ENCODE measurements around the gene RAET1L. TPM values are rescaled to one million over a fixed set of nuclear protein-coding genes. Genes with fewer than 3 reads are reported as not detected.

Gene RAET1L
- total and polyA plus RNA-seq, 10 of the 15 experiments (the other 5 are each of a cell fraction or from before 2014, with no cell fraction given): not detected

DNA sequence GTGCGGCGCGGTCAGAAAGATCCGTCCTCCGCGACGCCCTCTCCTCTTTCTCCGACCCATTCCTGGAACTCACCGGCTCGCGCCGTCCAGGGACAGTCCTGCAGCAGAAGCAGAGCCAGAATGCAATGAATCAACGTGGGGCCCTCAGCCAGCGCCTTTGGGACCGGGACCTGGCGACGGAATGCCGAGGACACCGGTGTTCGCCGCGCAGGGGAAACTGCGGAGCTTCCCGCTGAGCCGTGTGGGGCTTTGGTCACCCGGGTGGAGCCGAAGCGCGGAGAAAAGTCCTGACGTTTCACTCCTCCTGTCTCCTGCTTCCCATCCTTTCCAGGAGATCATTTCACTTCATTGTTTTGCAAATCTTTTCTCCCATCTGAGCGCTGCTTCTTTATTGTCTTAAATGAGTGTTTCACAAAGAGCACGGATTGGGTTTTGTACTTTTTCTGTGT, 35.1 kb downstream of the RAET1L start (continued):
- no peak for TF ChIP-seq E4F1 (IDR thresholded peaks at IDR 0.05; ENCODE audit: borderline replicate concordance, partially characterized antibody)
- no peak for TF ChIP-seq NFYA (IDR thresholded peaks at IDR 0.05; ENCODE audit: borderline replicate concordance, low read depth, low read length)
- no peak for TF ChIP-seq HDAC2 (IDR thresholded peaks at IDR 0.05)
- no peak for TF ChIP-seq BCL11A (IDR thresholded peaks at IDR 0.05; ENCODE audit: low read depth, low read length)
- TF ChIP-seq ZBTB40 (IDR thresholded peaks at IDR 0.05; ENCODE audit: borderline replicate concordance): no peak
